HG03457 (cell line): Measurements from ENCODE around the gene THAP5.

ENCODE experiments used
- ATAC-seq: cut with Tn5 transposase; IDR thresholded peaks from one replicate; pipeline ENCODE4 v1.9.1; 2021; ENCODE audit warnings: moderate number of reproducible peaks; ENCODE audit not compliant: unreplicated experiment

The THAP5 gene

GRCh38 chr7:108535744-108536143 is 33.8 kb downstream of the THAP5 start:
- ATAC-seq: no peak

DNA sequence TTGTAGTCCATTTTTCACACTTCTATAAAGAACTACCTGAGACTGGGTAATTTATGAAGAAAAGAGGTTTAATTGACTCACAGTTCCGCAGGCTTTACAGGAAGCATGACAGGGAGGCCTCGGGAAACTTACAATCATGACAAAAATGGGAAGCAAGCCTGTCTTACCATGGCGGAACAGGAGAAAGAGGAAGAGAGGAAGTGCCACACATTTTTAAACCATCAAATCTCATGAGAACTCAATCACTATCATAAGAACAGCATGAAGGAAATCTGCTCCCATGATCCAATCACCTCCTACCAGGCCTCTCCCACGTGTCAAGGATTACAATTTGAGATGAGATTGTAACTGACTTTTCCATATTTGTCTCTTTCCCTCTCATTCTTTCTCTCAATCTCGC is 34.2 kb downstream of the THAP5 start:
- ATAC-seq: no peak

GRCh38 chr7:108533712-108534111 is 35.8 kb downstream of the THAP5 start:
- ATAC-seq: no peak

- no peak for ATAC-seq
Observed at GRCh38 chr7:108529341-108529740, 40.2 kb downstream of the THAP5 start.

DNA sequence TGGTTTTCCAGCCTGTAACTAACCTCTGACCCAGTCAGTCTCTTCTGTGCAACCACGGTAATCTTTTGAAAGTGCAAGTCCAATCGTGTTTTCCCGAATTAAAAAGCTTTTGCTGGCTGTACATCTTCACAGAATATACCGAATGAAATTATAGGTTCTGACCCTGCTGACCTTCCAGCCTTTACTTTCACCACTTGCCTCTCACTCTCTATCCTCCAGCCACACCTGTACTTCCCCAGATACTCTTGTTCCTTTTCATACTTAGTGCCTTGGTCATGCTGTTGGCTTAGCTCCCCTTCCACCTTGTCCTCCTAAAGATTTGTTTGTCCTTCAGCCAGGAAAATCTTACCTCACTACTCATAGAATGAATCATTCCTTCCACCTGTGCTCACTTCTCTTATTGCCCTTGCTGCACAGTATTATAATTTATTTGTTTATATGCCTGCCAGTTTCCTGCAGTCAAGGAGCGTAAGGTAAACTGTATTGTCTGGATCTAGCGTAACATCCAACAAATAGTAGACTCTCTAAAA is 41.3 kb downstream of the THAP5 start:
- no peak for ATAC-seq

DNA sequence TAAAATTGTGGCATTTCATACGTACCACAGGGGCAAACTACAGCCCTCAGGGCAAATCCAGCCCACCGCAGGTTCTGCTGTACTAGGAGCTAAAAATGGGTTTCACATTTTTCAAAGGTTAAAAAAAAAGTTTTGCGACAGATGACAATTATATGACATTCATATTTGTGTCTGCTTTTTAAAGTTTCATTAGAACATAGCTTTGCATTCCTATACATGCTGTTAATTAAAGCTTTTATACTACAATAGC is 42.8 kb downstream of the THAP5 start:
- ATAC-seq: no peak

DNA sequence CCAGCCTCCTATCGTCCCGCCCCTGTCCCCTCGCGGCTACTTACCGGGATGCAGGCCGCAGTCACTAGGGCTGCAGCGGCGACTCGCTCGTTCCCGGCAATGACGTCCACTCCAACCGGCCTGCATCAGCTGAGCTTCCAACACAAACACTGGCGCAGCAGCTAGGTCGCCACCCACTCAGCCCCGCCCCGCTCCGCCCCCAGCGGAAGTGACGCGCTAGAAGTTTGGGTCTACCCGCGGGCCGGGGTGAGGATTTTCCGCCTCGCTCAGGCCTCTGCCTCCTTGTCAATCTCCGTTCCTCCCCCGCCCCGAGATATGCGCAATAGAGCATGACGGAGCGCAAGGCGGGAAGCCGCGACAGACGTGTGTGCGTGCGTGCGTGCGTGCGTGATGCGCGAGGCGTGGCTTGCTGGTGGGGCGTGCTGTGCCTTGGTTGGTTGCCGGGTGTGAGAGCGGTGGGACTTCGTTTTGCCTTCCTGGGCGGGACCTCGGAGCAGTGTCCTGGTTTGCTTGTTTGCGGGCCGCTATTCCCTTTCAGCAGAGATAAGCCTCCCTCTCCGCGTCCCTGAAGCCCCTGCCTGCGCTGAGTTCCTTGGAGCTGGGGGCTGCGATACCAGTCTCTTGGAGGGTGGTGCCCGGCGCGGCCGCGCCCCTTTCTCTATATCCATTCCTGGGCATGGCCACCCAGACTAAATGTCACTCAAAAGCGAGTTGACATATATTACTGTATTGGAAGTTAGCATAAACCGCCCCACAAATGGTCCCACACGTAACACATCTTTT is 43.3 kb downstream of the THAP5 start, which contains the start of gene PNPLA8:
Gene PNPLA8, minus strand, starts transcription at position 151 of the 783 bp plus-strand sequence. CDS start 10,644 bp downstream, outside the sequence.
- ATAC-seq: peak; percentile 94

- peak; percentile 38 for ATAC-seq
Observed at GRCh38 chr7:108525327-108525984, 44.0 kb downstream of the THAP5 start.

DNA sequence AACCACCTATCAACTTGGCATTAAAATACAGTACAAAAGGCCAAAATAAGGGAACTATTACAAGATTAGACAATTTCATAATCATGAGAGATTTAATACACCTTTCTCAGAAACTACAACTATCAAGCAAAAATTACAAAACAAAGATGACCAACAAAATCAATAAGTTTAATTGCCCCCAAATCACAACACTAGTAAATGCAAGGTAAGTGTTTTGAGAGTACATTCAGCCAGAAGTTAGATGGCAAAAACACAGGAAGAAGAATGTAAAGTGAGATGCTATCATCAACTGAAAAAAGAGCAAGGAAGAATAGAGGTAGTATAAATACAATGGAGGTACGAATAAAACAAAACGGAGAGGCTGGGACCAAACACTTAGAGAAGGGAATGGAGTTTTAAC is 46.7 kb downstream of the THAP5 start:
- ATAC-seq: no peak

- ATAC-seq: no peak
Observed at GRCh38 chr7:108517951-108518350, 51.6 kb downstream of the THAP5 start.

- no peak for ATAC-seq
Observed at GRCh38 chr7:108515630-108516029, 53.9 kb downstream of the THAP5 start.

- ATAC-seq: no peak
Observed at GRCh38 chr7:108515013-108515412, 54.5 kb downstream of the THAP5 start.
